GM12878 (cell line): ENCODE measurements around the gene ADGRL3. TPM values are rescaled to one million over a fixed set of nuclear protein-coding genes. Genes with fewer than 3 reads are reported as not detected.

ENCODE experiments used
- ATAC-seq: fragments of 200-7000 bp; cut with Tn5 transposase; 3 replicates; pipeline ENCODE4 v1.9.1; 2020; ENCODE audit warnings: mild to moderate bottlenecking, moderate library complexity
- BruUV-seq: library from RNA; stranded (reverse); fragments of 400-500 nt; replicated peaks from 2 replicates; lab custom pipeline; 2021; lab: Mats Ljungman, UMichigan
- CTCF ChIA-PET: fragments of 300-600 bp; sonication (Branson Sonifier 250); formaldehyde crosslinking; extraction: SDS; loops from one replicate; lab custom pipeline; 2021; ENCODE audit warnings: inconsistent platforms; lab: Yijun Ruan, JAX
- POLR2A ChIA-PET: fragments of 350-600 bp; formaldehyde crosslinking; extraction: SDS; loops from one replicate; lab custom pipeline; 2021; ENCODE audit warnings: inconsistent platforms; lab: Charles Lee
- RAD21 ChIA-PET: fragments of 300-600 bp; sonication (Branson Sonifier 250); formaldehyde crosslinking; loops from one replicate; lab custom pipeline; 2023; ENCODE audit warnings: antibody characterized with exemption; ENCODE audit not compliant: unreplicated experiment; lab: Charles Lee
- SMC1A ChIA-PET: fragments of 300-600 bp; sonication (Branson Sonifier 250); formaldehyde crosslinking; loops from one replicate; lab custom pipeline; 2023; ENCODE audit not compliant: unreplicated experiment, uncharacterized antibody; lab: Charles Lee
- DNase-seq: peaks from one replicate; pipeline ENCODE4 v3.0.0-alpha.2; 2011; ENCODE audit warnings: low read depth, low spot score
- FAIRE-seq: peaks from 3 replicates; lab custom pipeline; 2011; peaks lifted over from hg19 to GRCh38; lab: Jason Lieb, UNC
- H2AFZ ChIP-seq: 2 replicates; pipeline ENCODE4 v1.6.0; 2011; ENCODE audit warnings: low read depth, low read length, control low read depth; ENCODE audit not compliant: control insufficient read depth
- H3K27ac ChIP-seq: 2 replicates; pipeline ENCODE4 v1.5.1; 2011; ENCODE audit warnings: control low read depth; ENCODE audit not compliant: control insufficient read depth, insufficient read depth
- H3K27me3 ChIP-seq, 2 experiments: replicated peaks in 1 of 2; 2 replicates each; pipeline versions ENCODE4 v1.6.0 to v1.6.1; 2011; ENCODE audit warnings: low read length in 1 of 2; ENCODE audit not compliant: control insufficient read depth in 2 of 2, insufficient read depth in 2 of 2
- H3K36me3 ChIP-seq, 2 experiments: 2 replicates each; pipeline ENCODE4 v1.5.1; 2011; ENCODE audit warnings: low read length in 1 of 2; ENCODE audit not compliant: control insufficient read depth in 2 of 2, insufficient read depth in 2 of 2
- H3K4me1 ChIP-seq: 2 replicates; pipeline ENCODE4 v1.6.1; 2011; ENCODE audit warnings: mild to moderate bottlenecking, low read length, moderate library complexity, mixed read lengths; ENCODE audit not compliant: control insufficient read depth, insufficient read depth
- H3K4me2 ChIP-seq: 2 replicates; pipeline ENCODE4 v1.6.0; 2011; ENCODE audit warnings: control low read depth; ENCODE audit not compliant: control insufficient read depth, insufficient read depth
- H3K4me3 ChIP-seq: fragments of 200-600 bp; sonication (generic); 2 replicates; pipeline ENCODE4 v1.5.1; 2016
- H3K79me2 ChIP-seq: 2 replicates; pipeline ENCODE4 v1.6.0; 2011; ENCODE audit warnings: low read length; ENCODE audit not compliant: control insufficient read depth, insufficient read depth
- H3K9ac ChIP-seq: 2 replicates; pipeline ENCODE4 v1.8.0; 2011; ENCODE audit warnings: low read length, control low read depth, mixed read lengths; ENCODE audit not compliant: control insufficient read depth, insufficient read depth
- H3K9me3 ChIP-seq: replicated peaks from 3 replicates; pipeline ENCODE4 v1.5.1; 2011; ENCODE audit warnings: mild to moderate bottlenecking, low read length; ENCODE audit not compliant: control insufficient read depth, insufficient read depth
- H4K20me1 ChIP-seq: 2 replicates; pipeline ENCODE4 v1.6.0; 2011; ENCODE audit not compliant: control insufficient read depth, insufficient read depth
- BRCA1 ChIP-seq: IDR thresholded peaks from 2 replicates; pipeline ENCODE4 v1.6.1; 2011; ENCODE audit warnings: low read depth, low read length, improper control_type of control experiment
- IKZF1 ChIP-seq: fragments of 450-650 bp; conservative IDR thresholded peaks from 2 replicates; pipeline ENCODE4 v1.6.1; 2017; ENCODE audit warnings: antibody characterized with exemption, mild to moderate bottlenecking
- RFX5 ChIP-seq: IDR thresholded peaks from 2 replicates; pipeline ENCODE4 v1.6.1; 2011; ENCODE audit warnings: low read depth, low read length, improper control_type of control experiment
- STAT1 ChIP-seq: fragments of 450-650 bp; conservative IDR thresholded peaks from 2 replicates; pipeline ENCODE4 v1.6.1; 2014; ENCODE audit warnings: antibody characterized with exemption, mild to moderate bottlenecking
- SUZ12 ChIP-seq: fragments of 200-600 bp; sonication (generic); IDR thresholded peaks from one replicate; pipeline ENCODE4 v1.6.1; 2018; ENCODE audit warnings: antibody characterized with exemption, mild to moderate bottlenecking; ENCODE audit not compliant: unreplicated experiment
- WGBS: methylation state at CpG from one replicate; pipeline ENCODE4 v1.1.6; 2016; ENCODE audit warnings: low lambda C conversion rate; ENCODE audit not compliant: insufficient replicate concordance, insufficient coverage; ENCODE audit errors: missing lambda C conversion rate; 5-methylcytosine and 5-hydroxymethylcytosine counted together
- in situ Hi-C: fragments of 300-500 bp; cut with MboI; formaldehyde crosslinking; loops from 9 replicates; pipeline ENCODE4 v1.14.3; 2018; ENCODE audit warnings: mixed read lengths
- intact Hi-C: fragments of 100-400 bp; cut with micrococcal nuclease; formaldehyde crosslinking; loops from one replicate; pipeline ENCODE4 v1.14.2; 2022; ENCODE audit not compliant: unreplicated experiment
- polyA plus RNA-seq, 11 experiments: library from polyadenylated mRNA; depleted of rRNA in 4 of 11; unstranded in 6 of 11; stranded (reverse) in 5 of 11; fragments of >200 nt; fragmentation: Nextera tagmentation in 4 of 11; fragmentation: Illumina TruSeq in 1 of 11; extraction: Ambion mirVana in 4 of 11; extraction: Trizol in 1 of 11; gene quantifications; 1 replicate in 1 of 11; 2 replicates in 10 of 11; pipeline versions ENCODE4 v1.2.1 to v1.2.3, GENCODE V29; 2011 to 2016; ENCODE audit warnings: inconsistent platforms in 2 of 11, missing spikeins in 2 of 11, low read depth in 1 of 11
- total RNA-seq, 4 experiments: library from RNA; depleted of rRNA in 3 of 4; stranded (reverse); fragments of >200 nt in 3 of 4; fragmentation: Illumina TruSeq in 1 of 4; extraction: Trizol in 1 of 4; gene quantifications; 2 replicates each; pipeline versions ENCODE4 v1.2.1 to v1.2.3, GENCODE V29; 2013 to 2021
- TF ChIP-seq, protein P1 (sequence below): fragments of 450-650 bp; IDR thresholded peaks from 2 replicates; pipeline ENCODE4 v1.6.1; 2016; ENCODE audit warnings: mild to moderate bottlenecking, moderate library complexity, borderline replicate concordance
- TF ChIP-seq, protein P2 (sequence below): fragments of 450-650 bp; IDR thresholded peaks from 2 replicates; pipeline ENCODE4 v1.6.1; 2018; ENCODE audit warnings: mild to moderate bottlenecking, low read depth, moderate library complexity; ENCODE audit not compliant: partially characterized antibody

ADGRL3 gene
- total and polyA plus RNA-seq, 10 of the 15 experiments (the other 5 are each of a cell fraction or from before 2014, with no cell fraction given), result 1.1 TPM; not detected in 9

DNA sequence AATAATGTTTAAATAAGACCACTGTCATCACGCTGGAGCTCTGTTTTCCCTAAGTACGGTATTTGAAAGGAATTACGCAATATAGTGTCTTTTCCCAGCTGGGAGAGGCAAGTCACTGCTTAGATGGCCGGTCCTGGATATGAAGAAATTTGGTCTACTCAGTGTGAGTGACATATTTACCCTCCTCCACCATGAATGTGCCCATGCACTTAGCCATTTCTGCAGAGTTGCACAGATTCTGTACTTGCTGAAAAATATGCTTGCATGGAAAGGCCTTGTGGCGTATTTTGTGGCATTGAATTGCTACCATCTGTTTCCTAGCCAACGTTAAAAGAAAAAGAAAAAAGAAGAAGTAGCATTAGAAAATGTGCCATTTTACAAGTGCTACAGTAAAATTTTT, 73.1 kb downstream of the ADGRL3 start (continued):
- TF ChIP-seq, protein P1, sequence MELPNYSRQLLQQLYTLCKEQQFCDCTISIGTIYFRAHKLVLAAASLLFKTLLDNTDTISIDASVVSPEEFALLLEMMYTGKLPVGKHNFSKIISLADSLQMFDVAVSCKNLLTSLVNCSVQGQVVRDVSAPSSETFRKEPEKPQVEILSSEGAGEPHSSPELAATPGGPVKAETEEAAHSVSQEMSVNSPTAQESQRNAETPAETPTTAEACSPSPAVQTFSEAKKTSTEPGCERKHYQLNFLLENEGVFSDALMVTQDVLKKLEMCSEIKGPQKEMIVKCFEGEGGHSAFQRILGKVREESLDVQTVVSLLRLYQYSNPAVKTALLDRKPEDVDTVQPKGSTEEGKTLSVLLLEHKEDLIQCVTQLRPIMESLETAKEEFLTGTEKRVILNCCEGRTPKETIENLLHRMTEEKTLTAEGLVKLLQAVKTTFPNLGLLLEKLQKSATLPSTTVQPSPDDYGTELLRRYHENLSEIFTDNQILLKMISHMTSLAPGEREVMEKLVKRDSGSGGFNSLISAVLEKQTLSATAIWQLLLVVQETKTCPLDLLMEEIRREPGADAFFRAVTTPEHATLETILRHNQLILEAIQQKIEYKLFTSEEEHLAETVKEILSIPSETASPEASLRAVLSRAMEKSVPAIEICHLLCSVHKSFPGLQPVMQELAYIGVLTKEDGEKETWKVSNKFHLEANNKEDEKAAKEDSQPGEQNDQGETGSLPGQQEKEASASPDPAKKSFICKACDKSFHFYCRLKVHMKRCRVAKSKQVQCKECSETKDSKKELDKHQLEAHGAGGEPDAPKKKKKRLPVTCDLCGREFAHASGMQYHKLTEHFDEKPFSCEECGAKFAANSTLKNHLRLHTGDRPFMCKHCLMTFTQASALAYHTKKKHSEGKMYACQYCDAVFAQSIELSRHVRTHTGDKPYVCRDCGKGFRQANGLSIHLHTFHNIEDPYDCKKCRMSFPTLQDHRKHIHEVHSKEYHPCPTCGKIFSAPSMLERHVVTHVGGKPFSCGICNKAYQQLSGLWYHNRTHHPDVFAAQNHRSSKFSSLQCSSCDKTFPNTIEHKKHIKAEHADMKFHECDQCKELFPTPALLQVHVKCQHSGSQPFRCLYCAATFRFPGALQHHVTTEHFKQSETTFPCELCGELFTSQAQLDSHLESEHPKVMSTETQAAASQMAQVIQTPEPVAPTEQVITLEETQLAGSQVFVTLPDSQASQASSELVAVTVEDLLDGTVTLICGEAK, result no peak
- TF ChIP-seq IKZF1, result no peak
- TF ChIP-seq, protein P2, sequence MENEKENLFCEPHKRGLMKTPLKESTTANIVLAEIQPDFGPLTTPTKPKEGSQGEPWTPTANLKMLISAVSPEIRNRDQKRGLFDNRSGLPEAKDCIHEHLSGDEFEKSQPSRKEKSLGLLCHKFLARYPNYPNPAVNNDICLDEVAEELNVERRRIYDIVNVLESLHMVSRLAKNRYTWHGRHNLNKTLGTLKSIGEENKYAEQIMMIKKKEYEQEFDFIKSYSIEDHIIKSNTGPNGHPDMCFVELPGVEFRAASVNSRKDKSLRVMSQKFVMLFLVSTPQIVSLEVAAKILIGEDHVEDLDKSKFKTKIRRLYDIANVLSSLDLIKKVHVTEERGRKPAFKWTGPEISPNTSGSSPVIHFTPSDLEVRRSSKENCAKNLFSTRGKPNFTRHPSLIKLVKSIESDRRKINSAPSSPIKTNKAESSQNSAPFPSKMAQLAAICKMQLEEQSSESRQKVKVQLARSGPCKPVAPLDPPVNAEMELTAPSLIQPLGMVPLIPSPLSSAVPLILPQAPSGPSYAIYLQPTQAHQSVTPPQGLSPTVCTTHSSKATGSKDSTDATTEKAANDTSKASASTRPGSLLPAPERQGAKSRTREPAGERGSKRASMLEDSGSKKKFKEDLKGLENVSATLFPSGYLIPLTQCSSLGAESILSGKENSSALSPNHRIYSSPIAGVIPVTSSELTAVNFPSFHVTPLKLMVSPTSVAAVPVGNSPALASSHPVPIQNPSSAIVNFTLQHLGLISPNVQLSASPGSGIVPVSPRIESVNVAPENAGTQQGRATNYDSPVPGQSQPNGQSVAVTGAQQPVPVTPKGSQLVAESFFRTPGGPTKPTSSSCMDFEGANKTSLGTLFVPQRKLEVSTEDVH, result no peak
- TF ChIP-seq, all 136 proteins: peak for 0

DNA sequence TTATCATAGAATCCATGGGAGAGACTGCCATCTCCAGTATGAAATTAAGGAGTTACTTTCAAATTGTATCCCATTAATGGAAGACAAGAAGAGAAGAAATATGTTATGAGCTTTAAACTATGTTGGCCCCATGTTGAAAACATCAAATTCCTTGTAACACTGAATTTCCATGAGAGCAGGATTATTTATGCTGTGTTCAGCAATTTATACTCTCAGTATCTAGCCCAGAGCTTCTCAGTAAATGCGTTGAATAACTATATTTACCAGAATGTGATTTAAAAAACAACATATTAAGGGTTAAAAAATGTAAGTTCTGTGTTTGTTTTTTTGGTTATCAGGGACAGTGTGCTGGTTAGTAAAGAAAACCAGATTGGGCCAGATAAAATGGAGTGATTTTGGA, 74.2 kb downstream of the ADGRL3 start:
- H3K36me3 ChIP-seq, result no peaks in the 10 kb centered on the region
- H3K9ac ChIP-seq, result no peak overlapping the region
- in situ Hi-C loops, result no loop called here
- DNase-seq (no peak), ATAC-seq (no peak), FAIRE-seq (no peak)
- H3K4me3 ChIP-seq, result no peak overlapping the region
- intact Hi-C loops, result no loop called here
- H2AFZ ChIP-seq, result no peak overlapping the region
- no peaks in the 10 kb centered on the region for H3K27me3 ChIP-seq
- H3K27ac ChIP-seq, result no peak overlapping the region
- CTCF ChIA-PET, result interaction anchor here (0.5 to 1.3 kb wide), 3 partner anchors 27 to 1390 kb away, joined by 3 to 4 read pairs (median 3); no protein-coding TSS in a partner anchor
- H3K4me1 ChIP-seq, result no peaks in the 10 kb centered on the region
- TF ChIP-seq SUZ12, result no peak
- TF ChIP-seq RFX5, result no peak
- no peak for TF ChIP-seq STAT1
- no peak for TF ChIP-seq BRCA1
- no peaks in the 10 kb centered on the region for H3K9me3 ChIP-seq
- RAD21 ChIA-PET, result no interaction called here
- H4K20me1 ChIP-seq, result no peaks in the 10 kb centered on the region
- no TSS peak for BruUV-seq
- SMC1A ChIA-PET, result interaction anchor here (0.8 kb wide), 1 partner anchor 19 kb away, joined by 3 read pairs; no protein-coding TSS in a partner anchor
- POLR2A ChIA-PET, result no interaction called here
- H3K79me2 ChIP-seq, result no peaks in the 10 kb centered on the region
- H3K4me2 ChIP-seq, result no peak overlapping the region
- WGBS, result 0% methylated on average over 1 of the region's 1 CpG
